Osteoblast (primary cell): ENCODE results near the gene CIBAR2. TPM values are rescaled to one million over a fixed set of nuclear protein-coding genes. Genes with fewer than 3 reads are reported as not detected.

Experiments
- DNase-seq: peaks from one replicate; pipeline ENCODE4 v3.0.0; 2011; ENCODE audit warnings: low spot score, mixed read lengths; ENCODE audit not compliant: insufficient read length; ENCODE audit errors: missing footprints
- H2AFZ ChIP-seq: 2 replicates; pipeline ENCODE4 v1.6.0; 2011; ENCODE audit warnings: mild to moderate bottlenecking, low read length
- H3K27ac ChIP-seq: 2 replicates; pipeline ENCODE4 v1.5.1; 2011; ENCODE audit warnings: mild to moderate bottlenecking, low read depth, low read length, moderate library complexity
- H3K27me3 ChIP-seq: 2 replicates; pipeline ENCODE4 v1.6.0; 2012; ENCODE audit warnings: mild to moderate bottlenecking, control low read depth, inconsistent platforms, low read length, moderate library complexity; ENCODE audit not compliant: insufficient read depth
- H3K36me3 ChIP-seq: 2 replicates; pipeline ENCODE4 v1.5.1; 2011; ENCODE audit warnings: mild to moderate bottlenecking, low read length, control low read depth, moderate library complexity; ENCODE audit not compliant: insufficient read depth
- H3K4me1 ChIP-seq: 2 replicates; pipeline ENCODE4 v1.5.1; 2011; ENCODE audit warnings: mild to moderate bottlenecking, low read length, control low read depth, moderate library complexity; ENCODE audit not compliant: insufficient read depth
- H3K4me2 ChIP-seq: 2 replicates; pipeline ENCODE4 v1.6.0; 2011; ENCODE audit warnings: mild to moderate bottlenecking, low read length; ENCODE audit not compliant: insufficient read depth
- H3K4me3 ChIP-seq: fragments of 200-600 bp; sonication (generic); 3 replicates; pipeline ENCODE4 v1.5.1; 2012; ENCODE audit warnings: mild to moderate bottlenecking, low read length, inconsistent platforms; ENCODE audit not compliant: insufficient read depth
- H3K79me2 ChIP-seq: 2 replicates; pipeline ENCODE4 v1.6.0; 2012; ENCODE audit warnings: mild to moderate bottlenecking, low read length, control low read depth, inconsistent platforms; ENCODE audit not compliant: insufficient read depth
- H3K9me3 ChIP-seq: 2 replicates; pipeline ENCODE4 v1.5.1; 2011; ENCODE audit warnings: low read depth, low read length, control low read depth
- H4K20me1 ChIP-seq: 2 replicates; pipeline ENCODE4 v1.6.0; 2012; ENCODE audit warnings: mild to moderate bottlenecking, low read length, control low read depth; ENCODE audit not compliant: insufficient read depth
- CTCF ChIP-seq: IDR thresholded peaks from 2 replicates; pipeline ENCODE4 v1.5.1; 2011; ENCODE audit warnings: mild to moderate bottlenecking, low read depth, low read length, moderate library complexity; ENCODE audit errors: extremely low read depth
- total RNA-seq: library from RNA; depleted of rRNA; stranded (reverse); fragments of >200 nt; gene quantifications from 2 replicates; pipeline ENCODE4 v1.2.3, GENCODE V29; 2012

Gene CIBAR2
- total RNA-seq, 1 donor = under 0.01 TPM

GRCh38 chr16:85128079-85128837 is 16.0 kb upstream of the CIBAR2 start:
- no peak for DNase-seq
- H3K9me3 ChIP-seq = no peaks in the 10 kb centered on the region
- no peak overlapping the region for H3K4me2 ChIP-seq
- no peaks in the 10 kb centered on the region for H3K79me2 ChIP-seq
- no peak for TF ChIP-seq CTCF
- no peak overlapping the region for H2AFZ ChIP-seq
- H3K36me3 ChIP-seq = no peaks in the 10 kb centered on the region
- no peaks in the 10 kb centered on the region for H4K20me1 ChIP-seq
- H3K4me3 ChIP-seq = no peak overlapping the region
- no peaks in the 10 kb centered on the region for H3K27me3 ChIP-seq
- no peak overlapping the region for H3K27ac ChIP-seq
- H3K4me1 ChIP-seq = peaks cover 28% of the 10 kb centered on the region

- Histone ChIP-seq H3K4me1 (peaks cover 28% of the 10 kb centered on the region), H3K27ac (no peak overlapping the region), H3K27me3 (no peaks in the 10 kb centered on the region), H3K4me3 (no peak overlapping the region), H3K9me3 (no peaks in the 10 kb centered on the region), H2AFZ (no peak overlapping the region), H4K20me1 (no peaks in the 10 kb centered on the region), H3K79me2 (no peaks in the 10 kb centered on the region), H3K4me2 (peak overlapping the region; percentile 66), H3K36me3 (no peaks in the 10 kb centered on the region)
- DNase-seq = peak; percentile 44
- TF ChIP-seq CTCF = no peak
These were observed 15.1 kb upstream of the CIBAR2 start for GRCh38 chr16:85127379-85127723.

GRCh38 chr16:85126705-85127378 is 14.6 kb upstream of the CIBAR2 start:
- H3K9me3 ChIP-seq = no peaks in the 10 kb centered on the region
- no peaks in the 10 kb centered on the region for H3K79me2 ChIP-seq
- TF ChIP-seq CTCF = no peak
- peak overlapping the region; percentile 66 for H3K4me2 ChIP-seq
- no peaks in the 10 kb centered on the region for H4K20me1 ChIP-seq
- peak; percentile 92 for DNase-seq
- H3K27ac ChIP-seq = peak overlapping the region; percentile 37
- H3K4me3 ChIP-seq = peak overlapping the region; percentile 22
- peak overlapping the region; percentile 62 for H2AFZ ChIP-seq
- no peaks in the 10 kb centered on the region for H3K36me3 ChIP-seq
- H3K27me3 ChIP-seq = no peaks in the 10 kb centered on the region
- peaks cover 28% of the 10 kb centered on the region for H3K4me1 ChIP-seq

- peaks cover 28% of the 10 kb centered on the region for H3K4me1 ChIP-seq
- H3K4me3 ChIP-seq = no peak overlapping the region
- no peaks in the 10 kb centered on the region for H3K27me3 ChIP-seq
- no peaks in the 10 kb centered on the region for H4K20me1 ChIP-seq
- H3K27ac ChIP-seq = no peak overlapping the region
- no peak for DNase-seq
- H3K4me2 ChIP-seq = peak overlapping the region; percentile 66
- H3K9me3 ChIP-seq = no peaks in the 10 kb centered on the region
- TF ChIP-seq CTCF = no peak
- H2AFZ ChIP-seq = peak overlapping the region; percentile 62
- H3K36me3 ChIP-seq = no peaks in the 10 kb centered on the region
- H3K79me2 ChIP-seq = no peaks in the 10 kb centered on the region
These were observed 14.1 kb upstream of the CIBAR2 start for GRCh38 chr16:85126394-85126704.
